ENCODE results near the gene CHN2.

The CHN2 gene

DNA sequence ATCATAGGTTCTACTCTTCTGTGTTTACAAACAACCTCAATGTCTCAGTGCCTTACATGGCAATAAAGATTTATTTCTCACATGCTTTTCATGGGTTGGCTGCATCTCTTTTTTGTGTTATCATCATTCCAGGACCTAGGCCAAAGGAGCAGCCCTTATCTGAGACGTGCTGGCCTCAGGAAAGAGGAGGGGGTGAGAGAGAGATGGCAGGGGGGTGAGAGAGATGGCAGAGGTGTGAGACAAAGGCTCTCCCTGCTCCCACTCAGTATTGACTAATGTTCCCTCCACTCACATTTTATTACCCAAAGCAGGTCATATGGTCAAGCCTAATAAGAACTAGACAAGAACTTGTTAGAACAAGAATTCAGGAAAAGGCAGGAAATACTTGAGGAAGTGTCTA is 249.0 kb downstream of the CHN2 start:
- no peak for TF ChIP-seq ZFX (IDR thresholded peaks at IDR 0.05; ENCODE audit: borderline replicate concordance)
- TF ChIP-seq CTCF (IDR thresholded peaks at IDR 0.05) = no peak
- H3K27ac ChIP-seq = 0 out of 2 replicates have a peak overlapping the region, but pooled peaks have one; percentile 68

DNA sequence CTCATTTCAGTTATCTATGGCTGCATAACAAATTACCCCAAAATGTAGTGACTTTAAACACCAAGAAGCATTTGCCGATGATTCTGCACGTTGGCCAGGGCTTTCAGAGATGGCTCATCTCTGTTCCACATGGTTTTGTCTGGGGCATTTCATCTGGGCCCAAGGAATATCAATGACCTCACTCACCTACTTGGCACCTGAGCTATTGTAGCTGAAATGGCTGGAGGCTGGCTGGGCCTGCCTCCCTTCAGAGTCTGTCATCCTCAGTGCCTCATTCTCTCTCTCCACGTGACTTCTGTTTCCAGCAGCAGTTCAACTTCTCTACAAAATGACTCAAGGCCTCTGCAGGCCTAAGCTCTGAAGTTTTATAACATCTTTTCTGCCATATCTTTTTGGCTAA is 249.7 kb downstream of the CHN2 start:
- no peak for TF ChIP-seq ZFX (IDR thresholded peaks at IDR 0.05; ENCODE audit: borderline replicate concordance)
- TF ChIP-seq CTCF (IDR thresholded peaks at IDR 0.05) = no peak
- no peak overlapping the region for H3K27ac ChIP-seq

- H3K27ac ChIP-seq = peak overlapping the region; percentile 19
- TF ChIP-seq ZFX (IDR thresholded peaks at IDR 0.05; ENCODE audit: borderline replicate concordance) (no peak), CTCF (IDR thresholded peaks at IDR 0.05) (no peak)
These were observed 251.2 kb downstream of the CHN2 start for GRCh38 chr7:29445736-29446135.

GRCh38 chr7:29447828-29448227 is 253.3 kb downstream of the CHN2 start:
- TF ChIP-seq CTCF (IDR thresholded peaks at IDR 0.05) = no peak
- no peak for TF ChIP-seq ZFX (IDR thresholded peaks at IDR 0.05; ENCODE audit: borderline replicate concordance)
- H3K27ac ChIP-seq = no peak overlapping the region

DNA sequence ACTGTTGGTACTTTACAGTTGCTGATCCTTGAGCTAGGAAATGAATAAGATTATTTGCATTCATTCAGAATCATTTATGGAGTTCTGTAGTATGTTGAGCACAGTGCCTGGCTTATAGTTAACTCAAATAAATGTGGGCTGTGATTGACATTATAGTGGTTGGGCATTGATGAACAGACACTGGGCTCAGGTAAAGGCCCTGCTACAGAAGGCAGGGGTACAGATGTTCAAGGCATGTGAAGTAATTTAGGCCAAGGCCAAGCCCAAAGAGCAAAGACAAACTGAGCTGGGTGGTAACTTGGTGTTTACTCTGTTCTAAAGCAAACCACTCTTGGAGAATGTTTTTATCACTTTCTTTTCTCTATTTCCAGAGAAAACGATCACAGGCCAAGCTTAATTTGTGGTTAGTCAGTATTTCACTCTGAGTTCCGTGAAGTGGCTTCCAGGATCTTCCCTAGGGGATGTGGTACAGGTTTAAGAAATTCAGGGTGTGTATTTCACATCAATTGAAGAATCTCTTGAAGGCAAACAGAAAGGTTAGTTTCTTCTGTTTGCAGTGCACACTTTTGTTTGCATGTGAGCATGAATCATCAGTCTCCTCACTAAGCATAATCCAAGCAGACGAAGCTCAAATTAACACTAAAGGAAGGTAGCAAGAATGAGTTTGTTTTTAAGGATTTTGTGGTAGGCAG is 255.1 kb downstream of the CHN2 start:
- TF ChIP-seq CTCF (IDR thresholded peaks at IDR 0.05) (no peak), ZFX (IDR thresholded peaks at IDR 0.05; ENCODE audit: borderline replicate concordance) (no peak)
- peak overlapping the region; percentile 81 for H3K27ac ChIP-seq

GRCh38 chr7:29453021-29453420 is 258.4 kb downstream of the CHN2 start:
- no peak for TF ChIP-seq CTCF (IDR thresholded peaks at IDR 0.05)
- no peak for TF ChIP-seq ZFX (IDR thresholded peaks at IDR 0.05; ENCODE audit: borderline replicate concordance)
- no peak overlapping the region for H3K27ac ChIP-seq

DNA sequence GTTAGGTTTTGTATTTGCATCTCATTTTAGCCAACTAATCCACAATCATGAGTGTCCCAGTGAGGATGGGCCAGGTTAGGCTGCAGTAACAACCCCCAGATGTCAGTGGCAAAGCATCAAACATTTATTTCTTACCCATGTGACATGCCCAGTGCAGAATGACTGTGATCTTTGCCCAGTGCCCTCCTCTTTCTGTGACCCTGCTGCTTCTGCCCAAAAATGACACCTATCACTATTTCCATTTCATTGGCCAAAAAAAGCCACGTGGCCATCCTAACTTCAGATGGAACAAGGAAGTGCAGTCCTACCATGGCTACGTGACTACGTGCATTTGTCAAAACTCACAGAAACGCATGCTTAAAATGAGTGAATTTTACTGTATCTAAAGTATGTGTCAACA is 259.9 kb downstream of the CHN2 start:
- no peak for TF ChIP-seq ZFX (IDR thresholded peaks at IDR 0.05; ENCODE audit: borderline replicate concordance)
- TF ChIP-seq CTCF (IDR thresholded peaks at IDR 0.05) = no peak
- H3K27ac ChIP-seq = no peak overlapping the region

Data from 22Rv1 (cell line).